HUDEP-2 (cell line): ENCODE data around the gene PKHD1.

ENCODE experiments used
- DNase-seq, 76 experiments: peaks; one replicate each; lab custom pipeline; 2025; ENCODE audit not compliant: unreplicated experiment in 76 of 76; lab: John Stamatoyannopoulos, UW

Gene PKHD1

GRCh38 chr6:51584163-51584562 lies 503.2 kb downstream of the PKHD1 start:
- no peak for DNase-seq

GRCh38 chr6:51578994-51579393 lies 508.4 kb downstream of the PKHD1 start:
- no peak for DNase-seq

GRCh38 chr6:51578362-51578761 lies 509.1 kb downstream of the PKHD1 start:
- DNase-seq = no peak

GRCh38 chr6:51574040-51574439 lies 513.4 kb downstream of the PKHD1 start:
- DNase-seq = no peak

GRCh38 chr6:51571168-51571567 lies 516.2 kb downstream of the PKHD1 start:
- DNase-seq = no peak

- no peak for DNase-seq
Measured at GRCh38 chr6:51570168-51570921, 517.1 kb downstream of the PKHD1 start.

- DNase-seq = no peak
Measured at GRCh38 chr6:51569594-51569993, 517.8 kb downstream of the PKHD1 start.

GRCh38 chr6:51568771-51569170 lies 518.6 kb downstream of the PKHD1 start:
- DNase-seq = no peak

- no peak for DNase-seq
Measured at GRCh38 chr6:51565472-51565871, 521.9 kb downstream of the PKHD1 start.
